ENCODE results near the gene IFI27L1. TPM values are rescaled to one million over a fixed set of nuclear protein-coding genes. Genes with fewer than 3 reads are reported as not detected.

The IFI27L1 gene
- total RNA-seq, 1 experiment from 2014 or later: 7.9 TPM

GRCh38 chr14:94045563-94046345 is 35.4 kb upstream of the IFI27L1 start:
- no peak for DNase-seq (ENCODE audit: low spot score)
- in situ Hi-C loops (cut with HindIII; ENCODE audit: low sequenced_read_pairs): loop anchor here (25.0 kb wide), 1 partner anchor 142 kb away; no protein-coding TSS in a partner anchor

DNA sequence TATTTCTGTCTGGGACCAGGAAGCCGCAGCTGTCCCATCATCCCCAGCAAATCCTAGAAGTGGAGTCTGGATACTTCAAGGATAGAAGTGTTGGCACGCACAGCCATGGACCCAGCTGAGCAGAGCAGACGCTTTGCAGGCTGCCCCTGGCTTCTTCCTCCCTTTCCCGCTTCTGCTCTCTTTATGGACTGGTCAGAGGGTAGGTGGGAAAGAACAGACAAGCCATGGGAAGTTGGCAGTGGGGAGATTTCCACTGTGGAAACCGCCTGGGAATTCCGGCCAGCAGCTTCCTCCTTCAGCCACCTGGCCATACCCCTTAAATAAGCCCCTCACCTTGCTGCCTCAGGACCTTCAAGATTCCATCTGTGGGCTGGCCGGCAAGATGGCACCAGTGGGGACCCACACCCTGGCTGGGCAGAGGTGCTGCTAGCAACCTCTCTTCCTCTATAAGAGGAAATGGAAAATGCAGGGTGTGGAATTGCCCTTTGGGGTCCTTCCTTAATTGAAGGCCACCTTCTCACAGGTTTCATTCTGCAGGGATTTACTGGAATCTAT is 34.3 kb upstream of the IFI27L1 start:
- no peak for DNase-seq (ENCODE audit: low spot score)
- in situ Hi-C loops (cut with HindIII; ENCODE audit: low sequenced_read_pairs): loop anchor here (25.0 kb wide), 1 partner anchor 141 kb away; no protein-coding TSS in a partner anchor

DNA sequence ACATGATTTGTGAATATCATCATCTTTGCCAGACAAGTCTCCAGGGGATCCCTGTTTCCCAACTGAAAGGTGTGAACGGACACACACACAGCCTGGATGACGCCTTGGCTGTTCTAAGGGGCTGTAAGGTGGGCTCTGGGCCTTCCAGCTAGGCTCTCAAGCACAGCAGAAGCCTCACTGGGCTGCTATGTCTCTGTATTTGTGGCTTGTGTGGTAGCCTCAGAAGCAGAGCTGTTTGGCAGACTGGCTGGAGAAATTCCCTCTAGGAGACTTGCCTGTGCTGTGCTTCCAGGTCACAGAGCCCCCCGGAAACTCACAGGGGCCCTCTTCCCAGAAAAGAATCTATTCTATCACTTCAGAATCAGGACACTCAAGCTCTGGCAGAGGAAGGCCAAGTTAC is 33.5 kb upstream of the IFI27L1 start:
- no peak for DNase-seq (ENCODE audit: low spot score)
- in situ Hi-C loops (cut with HindIII; ENCODE audit: low sequenced_read_pairs): loop anchor here (25.0 kb wide), 1 partner anchor 140 kb away; no protein-coding TSS in a partner anchor

DNA sequence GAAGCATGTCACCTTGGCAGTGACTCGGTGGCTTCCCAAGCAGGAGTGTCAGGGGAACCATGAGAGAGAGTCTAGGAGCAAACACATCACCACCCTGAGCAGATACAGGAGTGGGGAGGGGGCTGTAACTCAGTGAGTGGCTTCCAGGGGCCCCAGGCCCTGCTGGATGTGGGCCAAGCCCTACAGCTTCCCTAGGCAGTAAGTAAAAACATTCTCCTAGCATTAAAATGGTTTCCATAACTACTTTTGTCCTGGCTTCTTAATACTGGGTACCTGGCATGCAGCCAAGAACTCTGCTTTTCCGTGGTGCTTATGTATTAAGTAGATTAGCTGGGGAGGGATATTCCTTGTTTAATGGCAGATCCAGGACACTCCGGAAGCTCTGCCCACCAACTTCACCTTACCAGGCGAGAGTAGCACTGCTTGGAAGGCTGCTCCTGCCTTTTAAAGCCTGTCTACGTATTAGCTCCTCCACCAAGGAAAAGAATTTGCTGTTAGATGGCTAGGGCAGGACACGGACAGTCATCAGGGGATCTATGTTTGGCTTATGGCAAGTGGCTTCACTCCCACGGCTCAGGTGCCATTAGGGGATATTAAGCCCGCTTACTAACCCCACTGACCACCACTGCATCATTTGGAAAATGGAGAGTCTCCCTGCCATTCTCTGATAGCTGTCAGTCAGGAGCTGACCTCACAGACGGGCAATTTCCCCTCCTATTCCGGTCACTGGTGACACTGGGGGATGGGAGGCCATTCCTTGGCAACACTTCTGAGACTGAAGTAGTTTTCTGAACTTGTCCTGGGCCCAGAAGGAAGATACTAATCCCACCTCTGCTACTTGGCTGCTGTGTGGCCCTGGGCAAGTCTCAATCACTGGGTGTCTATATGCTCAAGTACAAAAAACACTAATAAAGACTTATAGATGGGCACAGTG is 32.2 kb upstream of the IFI27L1 start:
- in situ Hi-C loops (cut with HindIII; ENCODE audit: low sequenced_read_pairs): loop anchor here (25.0 kb wide), 1 partner anchor 138 kb away; no protein-coding TSS in a partner anchor
- DNase-seq (ENCODE audit: low spot score): no peak

GRCh38 chr14:94049625-94050023 is 31.5 kb upstream of the IFI27L1 start:
- in situ Hi-C loops (cut with HindIII; ENCODE audit: low sequenced_read_pairs): loop anchor here (25.0 kb wide), 1 partner anchor 138 kb away; no protein-coding TSS in a partner anchor
- no peak for DNase-seq (ENCODE audit: low spot score)

DNA sequence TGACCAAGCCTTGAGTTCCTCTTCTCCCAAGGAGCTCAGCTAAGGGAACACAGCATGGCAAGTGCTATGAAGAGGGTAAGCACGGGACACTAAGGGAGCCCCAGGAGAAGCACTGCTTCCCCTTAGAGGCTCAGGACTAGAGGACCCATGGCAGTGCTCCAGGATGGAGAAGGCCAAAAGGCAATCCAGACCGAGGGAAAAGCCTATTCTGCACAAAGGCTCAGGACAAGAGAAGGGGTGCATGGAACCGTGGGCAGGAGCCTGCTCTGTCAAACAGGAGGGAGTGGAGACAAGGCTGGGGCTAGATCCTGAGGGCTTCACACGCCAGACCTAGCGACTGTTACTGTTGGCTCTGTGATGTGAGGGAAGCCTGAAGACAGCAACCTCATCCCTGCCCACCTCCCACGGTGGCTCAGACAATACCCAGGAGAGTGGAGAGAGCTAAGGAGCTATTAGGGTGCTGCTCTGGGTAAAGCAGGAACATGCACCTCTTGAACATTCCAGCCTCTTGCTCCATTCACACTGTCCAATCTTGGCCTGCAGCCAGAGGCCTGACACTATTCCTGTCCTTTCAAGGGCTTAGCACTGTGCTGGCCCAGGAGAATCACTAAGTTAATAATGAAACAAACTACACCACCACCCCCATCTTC is 30.8 kb upstream of the IFI27L1 start:
- DNase-seq (ENCODE audit: low spot score): no peak
- in situ Hi-C loops (cut with HindIII; ENCODE audit: low sequenced_read_pairs): no loop called here

GRCh38 chr14:94051115-94051514 is 30.0 kb upstream of the IFI27L1 start:
- DNase-seq (ENCODE audit: low spot score): peak; percentile 58
- in situ Hi-C loops (cut with HindIII; ENCODE audit: low sequenced_read_pairs): no loop called here

- no peak for DNase-seq (ENCODE audit: low spot score)
- in situ Hi-C loops (cut with HindIII; ENCODE audit: low sequenced_read_pairs): no loop called here
These were observed 29.3 kb upstream of the IFI27L1 start for GRCh38 chr14:94051779-94052178.

DNA sequence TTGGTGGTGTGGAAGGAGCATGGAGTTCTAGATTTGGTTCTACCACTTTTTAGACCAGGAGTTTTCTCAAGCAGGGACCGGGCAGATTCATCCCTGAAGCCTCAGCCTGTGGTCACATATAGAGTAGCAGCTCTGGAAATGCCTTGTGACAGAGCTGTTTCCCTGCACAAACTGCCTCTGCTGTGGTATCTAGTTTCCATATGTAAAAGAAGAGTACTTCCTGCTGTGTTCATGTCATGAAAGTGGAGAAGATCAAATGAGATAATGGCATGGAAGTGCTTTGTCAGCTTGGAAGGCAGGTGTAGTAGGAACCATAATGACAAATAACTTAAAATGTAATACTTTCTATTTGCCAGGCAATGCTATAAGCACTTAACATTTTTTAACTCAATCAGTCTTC is 28.9 kb upstream of the IFI27L1 start:
- in situ Hi-C loops (cut with HindIII; ENCODE audit: low sequenced_read_pairs): no loop called here
- no peak for DNase-seq (ENCODE audit: low spot score)

GRCh38 chr14:94052662-94053061 is 28.4 kb upstream of the IFI27L1 start:
- in situ Hi-C loops (cut with HindIII; ENCODE audit: low sequenced_read_pairs): no loop called here
- DNase-seq (ENCODE audit: low spot score): no peak

DNA sequence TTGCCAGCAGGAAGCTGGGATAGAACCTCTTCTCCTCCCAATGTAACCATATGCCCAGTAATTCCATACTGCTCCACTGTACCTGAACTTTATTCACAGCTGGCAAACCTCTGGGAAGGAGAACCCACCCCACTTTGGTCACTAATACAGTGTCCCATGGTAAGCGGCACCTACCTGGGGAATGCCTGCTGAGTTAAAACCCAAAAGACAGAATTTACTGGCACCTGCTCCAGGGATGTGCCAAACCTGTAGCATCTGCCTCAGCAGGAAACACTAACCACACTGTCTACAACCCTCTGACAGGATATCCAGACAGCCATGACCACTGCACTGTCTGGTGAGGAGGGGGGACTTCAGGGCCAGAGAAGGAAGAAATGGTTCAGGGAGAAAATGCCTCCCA is 26.7 kb upstream of the IFI27L1 start:
- DNase-seq (ENCODE audit: low spot score): no peak
- in situ Hi-C loops (cut with HindIII; ENCODE audit: low sequenced_read_pairs): no loop called here

GRCh38 chr14:94054936-94055335 is 26.2 kb upstream of the IFI27L1 start:
- in situ Hi-C loops (cut with HindIII; ENCODE audit: low sequenced_read_pairs): no loop called here
- DNase-seq (ENCODE audit: low spot score): no peak

- in situ Hi-C loops (cut with HindIII; ENCODE audit: low sequenced_read_pairs): no loop called here
- no peak for DNase-seq (ENCODE audit: low spot score)
These were observed 24.4 kb upstream of the IFI27L1 start for GRCh38 chr14:94056579-94057308.

- in situ Hi-C loops (cut with HindIII; ENCODE audit: low sequenced_read_pairs): no loop called here
- DNase-seq (ENCODE audit: low spot score): no peak
These were observed 22.9 kb upstream of the IFI27L1 start for GRCh38 chr14:94058128-94058673.

DNA sequence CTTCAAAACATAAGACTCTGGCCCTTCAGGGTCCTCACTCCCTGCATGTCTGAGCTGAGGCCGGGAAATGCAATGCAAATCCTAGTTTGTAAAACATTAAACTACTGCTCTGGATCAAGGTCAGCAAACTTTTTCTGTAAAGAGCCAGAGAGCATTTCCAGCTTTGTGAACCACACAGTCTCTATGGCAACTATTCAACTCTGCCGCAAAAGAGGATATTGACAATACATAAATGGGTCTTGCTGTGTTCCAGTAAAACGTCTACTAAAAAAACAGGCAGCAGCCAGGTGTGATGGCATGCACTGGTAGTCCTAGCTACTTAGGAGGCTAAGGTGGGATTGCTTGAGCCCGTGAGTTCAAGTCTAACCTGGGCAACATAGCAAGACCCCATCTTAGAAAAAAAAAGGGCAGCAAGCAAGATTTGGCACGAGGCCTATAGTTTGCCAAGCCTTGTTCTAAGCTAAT is 22.4 kb upstream of the IFI27L1 start:
- in situ Hi-C loops (cut with HindIII; ENCODE audit: low sequenced_read_pairs): no loop called here
- DNase-seq (ENCODE audit: low spot score): no peak

GRCh38 chr14:94059998-94060397 is 21.1 kb upstream of the IFI27L1 start:
- in situ Hi-C loops (cut with HindIII; ENCODE audit: low sequenced_read_pairs): no loop called here
- DNase-seq (ENCODE audit: low spot score): no peak

DNA sequence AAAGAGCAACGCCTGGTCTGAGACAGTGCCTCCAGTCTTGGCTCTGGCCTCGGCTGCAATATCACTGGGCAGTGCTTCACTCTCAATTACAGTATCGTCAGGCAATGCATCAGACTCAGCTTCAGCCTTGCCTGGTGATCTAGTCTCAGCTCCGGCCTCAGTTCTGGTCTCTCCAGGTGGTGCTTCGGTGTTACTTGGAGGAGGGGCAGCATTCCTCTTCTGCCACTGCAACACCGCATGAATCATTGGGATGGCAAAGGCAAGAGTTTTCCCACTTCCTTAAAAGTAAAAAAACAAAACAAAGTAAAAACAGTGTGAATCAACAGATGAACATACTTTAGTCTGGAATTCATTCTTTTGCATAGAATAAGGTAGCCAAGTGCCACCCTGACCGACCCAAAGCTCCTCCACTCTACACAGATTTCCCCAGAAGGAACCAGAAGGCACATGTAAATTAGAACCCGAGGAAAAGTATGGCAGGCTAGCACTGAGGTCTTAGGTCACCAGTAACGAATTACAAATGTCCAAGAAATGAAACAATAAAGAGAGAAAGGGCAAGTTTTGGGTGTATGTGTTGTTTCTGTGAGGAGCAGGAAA is 18.7 kb upstream of the IFI27L1 start:
- DNase-seq (ENCODE audit: low spot score): peak; percentile 20
- in situ Hi-C loops (cut with HindIII; ENCODE audit: low sequenced_read_pairs): no loop called here

All from G401 (cell line).